Keratinocyte (primary cell): ENCODE measurements around the gene ORAI3. TPM values are rescaled to one million over a fixed set of nuclear protein-coding genes. Genes with fewer than 3 reads are reported as not detected.
A peak's percentile ranks its signal among the peaks of the same experiment; 100 is the strongest.

Experiments
- DNase-seq: peaks from one replicate; pipeline ENCODE4 v3.0.0-alpha.2; 2011; ENCODE audit warnings: low read depth, missing footprints, low spot score
- FAIRE-seq: peaks from 2 replicates; lab custom pipeline; 2011; peaks lifted over from hg19 to GRCh38; lab: Jason Lieb, UNC
- H2AFZ ChIP-seq: 2 replicates; pipeline ENCODE4 v1.6.0; 2012; ENCODE audit warnings: low read length, control low read depth, inconsistent platforms; ENCODE audit not compliant: control insufficient read depth
- H3K27ac ChIP-seq: 2 replicates; pipeline ENCODE4 v1.5.1; 2011; ENCODE audit warnings: low read length; ENCODE audit not compliant: control insufficient read depth, insufficient read depth
- H3K27me3 ChIP-seq: 3 replicates; pipeline ENCODE4 v1.6.0; 2011; ENCODE audit warnings: low read length; ENCODE audit not compliant: control insufficient read depth, insufficient read depth; ENCODE audit errors: extremely low read depth
- H3K36me3 ChIP-seq, 2 experiments: 2 replicates in 1 of 2; 3 replicates in 1 of 2; pipeline ENCODE4 v1.5.1; 2011; ENCODE audit warnings: low read length in 2 of 2, mild to moderate bottlenecking in 1 of 2; ENCODE audit not compliant: control insufficient read depth in 2 of 2, insufficient read depth in 2 of 2; ENCODE audit errors: extremely low read depth in 1 of 2
- H3K4me1 ChIP-seq: 3 replicates; pipeline ENCODE4 v1.5.1; 2011; ENCODE audit warnings: low read length; ENCODE audit not compliant: control insufficient read depth, insufficient read depth; ENCODE audit errors: extremely low read depth
- H3K4me2 ChIP-seq: 3 replicates; pipeline ENCODE4 v1.6.0; 2011; ENCODE audit warnings: low read depth, low read length; ENCODE audit not compliant: control insufficient read depth, insufficient read depth; ENCODE audit errors: extremely low read depth
- H3K4me3 ChIP-seq, 3 experiments: fragments of 200-600 bp in 1 of 3; sonication (generic) in 1 of 3; 2 replicates in 2 of 3; 3 replicates in 1 of 3; pipeline ENCODE4 v1.5.1; 2011 to 2016; ENCODE audit warnings: low read length in 3 of 3, mild to moderate bottlenecking in 3 of 3, control low read depth in 2 of 3, inconsistent platforms in 1 of 3, low read depth in 1 of 3, mixed read lengths in 1 of 3, mixed run types in 1 of 3, moderate library complexity in 1 of 3; ENCODE audit not compliant: control insufficient read depth in 2 of 3, insufficient read depth in 2 of 3; ENCODE audit errors: extremely low read depth in 1 of 3
- H3K79me2 ChIP-seq: 2 replicates; pipeline ENCODE4 v1.6.0; 2012; ENCODE audit warnings: low read length; ENCODE audit not compliant: control insufficient read depth, insufficient read depth
- H3K9ac ChIP-seq: 3 replicates; pipeline ENCODE4 v1.6.0; 2011; ENCODE audit warnings: low read length; ENCODE audit not compliant: control insufficient read depth, insufficient read depth; ENCODE audit errors: extremely low read depth
- H3K9me1 ChIP-seq: 3 replicates; pipeline ENCODE4 v1.6.0; 2011; ENCODE audit warnings: low read length; ENCODE audit not compliant: control insufficient read depth, insufficient read depth; ENCODE audit errors: extremely low read depth
- H3K9me3 ChIP-seq: 2 replicates; pipeline ENCODE4 v1.5.1; 2012; ENCODE audit warnings: low read depth, low read length; ENCODE audit not compliant: control insufficient read depth
- H4K20me1 ChIP-seq: 3 replicates; pipeline ENCODE4 v1.6.0; 2011; ENCODE audit warnings: low read length; ENCODE audit not compliant: control insufficient read depth, insufficient read depth; ENCODE audit errors: extremely low read depth
- CTCF ChIP-seq, 3 experiments: IDR thresholded peaks in 1 of 3; conservative IDR thresholded peaks in 1 of 3; optimal IDR thresholded peaks in 1 of 3; 2 replicates in 2 of 3; 3 replicates in 1 of 3; pipeline versions ENCODE3 to v1.5.1; 2011; ENCODE audit warnings: low read length in 3 of 3, mild to moderate bottlenecking in 3 of 3, moderate library complexity in 2 of 3, control low read depth in 1 of 3, inconsistent platforms in 1 of 3; ENCODE audit not compliant: insufficient read depth in 2 of 3; ENCODE audit errors: extremely low read depth in 1 of 3
- EZH2 ChIP-seq: IDR thresholded peaks from one replicate; pipeline ENCODE4 v1.6.1; 2012; ENCODE audit warnings: inconsistent platforms, mild to moderate bottlenecking, low read length, moderate library complexity
- dilution Hi-C: fragments of 300-500 bp; cut with MboI; formaldehyde crosslinking; loops from one replicate; pipeline ENCODE4 v1.7.0; 2020; ENCODE audit warnings: low sequenced_read_pairs; ENCODE audit not compliant: extremely low pct_ligation_motif_present
- polyA plus RNA-seq, 5 experiments: library from polyadenylated mRNA; depleted of rRNA in 3 of 5; stranded (reverse) in 3 of 5; stranded (forward) in 1 of 5; unstranded in 1 of 5; fragments of >200 nt; gene quantifications; 1 replicate in 1 of 5; 2 replicates in 3 of 5; 3 replicates in 1 of 5; pipeline versions ENCODE4 v1.2.1 to v1.2.3, GENCODE V29; 2011 to 2012; ENCODE audit warnings: missing spikeins in 2 of 5, low read depth in 1 of 5, low replicate concordance in 1 of 5

Gene ORAI3
- polyA plus RNA-seq, 1 donor (not counting 4 experiments of a cell fraction or from before 2014, with no cell fraction given) = 8.1 TPM

GRCh38 chr16:30902029-30902972 is 46.6 kb upstream of the ORAI3 start:
- H3K27ac ChIP-seq = peak overlapping the region; percentile 36
- DNase-seq = no peak

DNA sequence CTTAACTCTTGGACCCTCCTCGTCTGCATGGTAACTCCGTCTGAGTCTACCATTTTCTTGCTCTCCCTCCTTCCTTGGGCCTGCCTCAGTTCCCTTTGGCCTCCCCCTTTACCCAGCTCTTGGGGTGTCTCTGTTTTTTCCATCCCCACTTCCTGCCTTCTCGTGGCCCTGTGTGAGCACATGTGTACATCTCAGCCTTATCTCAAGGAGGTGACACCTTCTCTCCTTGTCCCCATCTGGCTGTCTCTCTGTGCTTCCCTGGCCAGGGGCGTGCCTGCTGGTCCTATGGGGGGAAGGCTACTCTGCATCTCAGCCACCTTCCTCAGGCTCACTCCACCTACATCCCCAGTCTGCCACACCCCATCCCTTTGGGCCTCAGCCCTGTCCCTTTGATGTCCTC is 45.9 kb upstream of the ORAI3 start:
- H3K4me2 ChIP-seq = no peak overlapping the region
- no peak overlapping the region for H3K9ac ChIP-seq
- no peaks in the 10 kb centered on the region for H3K36me3 ChIP-seq
- DNase-seq (no peak), FAIRE-seq (no peak)
- no peak overlapping the region for H3K27ac ChIP-seq
- no peaks in the 10 kb centered on the region for H3K27me3 ChIP-seq
- H3K9me1 ChIP-seq = no peaks in the 10 kb centered on the region
- TF ChIP-seq EZH2 (no peak), CTCF (optimal IDR thresholded peaks at IDR 0.05 in 1 of 3, IDR thresholded peaks at IDR 0.05 in 1 of 3, conservative IDR thresholded peaks at IDR 0.05 in 1 of 3; ENCODE audit: extremely low read depth in 1 of 3, insufficient read depth in 2 of 3, low read length in 3 of 3) (no peak)
- no peak overlapping the region for H3K4me3 ChIP-seq
- dilution Hi-C loops = no loop called here
- H3K4me1 ChIP-seq = peaks cover 9% of the 10 kb centered on the region
- H2AFZ ChIP-seq = no peak overlapping the region
- H3K79me2 ChIP-seq = no peaks in the 10 kb centered on the region
- H3K9me3 ChIP-seq = no peaks in the 10 kb centered on the region
- H4K20me1 ChIP-seq = no peaks in the 10 kb centered on the region

More at GRCh38 chr16:30902029-30902972, 46.6 kb upstream of the ORAI3 start:
- Histone ChIP-seq H3K4me3 (peak overlapping the region; percentile 25 to 49 (median 42)), H4K20me1 (no peaks in the 10 kb centered on the region), H3K36me3 (no peaks in the 10 kb centered on the region), H3K27me3 (no peaks in the 10 kb centered on the region), H3K4me2 (peak overlapping the region; percentile 70), H3K9ac (peak overlapping the region; percentile 71), H3K9me1 (peaks cover 2% of the 10 kb centered on the region), H3K9me3 (no peaks in the 10 kb centered on the region), H3K4me1 (peaks cover 12% of the 10 kb centered on the region), H2AFZ (peak overlapping the region; percentile 74), H3K79me2 (no peaks in the 10 kb centered on the region)
- TF ChIP-seq EZH2 (no peak), CTCF (optimal IDR thresholded peaks at IDR 0.05 in 1 of 3, IDR thresholded peaks at IDR 0.05 in 1 of 3, conservative IDR thresholded peaks at IDR 0.05 in 1 of 3; ENCODE audit: extremely low read depth in 1 of 3, insufficient read depth in 2 of 3, low read length in 3 of 3) (peak in 2 of 3 experiments; percentile 29 to 66)
- FAIRE-seq = no peak
- dilution Hi-C loops = no loop called here
